Activated T-cell treated with anti-CD3 and anti-CD28 coated beads, Interleukin-2, amount 50 U/mL, for 4 hours (primary cell): ENCODE results near the gene ANAPC16. TPM values are rescaled to one million over a fixed set of nuclear protein-coding genes. Genes with fewer than 3 reads are reported as not detected.
"Not testable (repeated sequence)": the region's sequence is repeated elsewhere in the genome, so short reads cannot be mapped to it uniquely, and the experiment has no call there.

Experiments used
- ATAC-seq, 2 donors: fragments of 200-7000 bp; cut with Tn5 transposase; one replicate each; pipeline ENCODE4 v1.10.0; 2021
- DNase-seq: peaks from one replicate; pipeline ENCODE4 v3.0.0-alpha.2; 2020
- H3K27me3 Mint-ChIP-seq: one replicate; pipeline ENCODE4 v1.8.0; 2021; ENCODE audit warnings: low read depth, mixed read lengths
- H3K36me3 Mint-ChIP-seq: one replicate; pipeline ENCODE4 v1.8.0; 2022; ENCODE audit warnings: mixed read lengths; ENCODE audit not compliant: insufficient read depth
- H3K4me1 Mint-ChIP-seq: one replicate; pipeline ENCODE4 v1.8.0; 2021; ENCODE audit warnings: low read depth, mixed read lengths
- H3K4me3 Mint-ChIP-seq: one replicate; pipeline ENCODE4 v1.8.0; 2021; ENCODE audit warnings: mild to moderate bottlenecking, moderate library complexity, mixed read lengths
- H3K9me3 Mint-ChIP-seq: one replicate; pipeline ENCODE4 v1.8.0; 2021; ENCODE audit warnings: mixed read lengths
- total RNA-seq, 3 donors: library from RNA; stranded (reverse); gene quantifications; one replicate each; pipeline ENCODE4 v1.2.1, GENCODE V29; 2021

Gene ANAPC16
- total RNA-seq, 3 donors from 2014 or later: 83.5 to 86.9 (median 84.3) TPM

- peaks cover 52% of the 10 kb centered on the region for H3K4me1 Mint-ChIP-seq
- not testable (repeated sequence) for H3K27me3 Mint-ChIP-seq, H3K9me3 Mint-ChIP-seq, H3K4me3 Mint-ChIP-seq, DNase-seq, ATAC-seq
- peaks cover 18% of the 10 kb centered on the region for H3K36me3 Mint-ChIP-seq
These were observed 8.4 kb downstream of the ANAPC16 start for GRCh38 chr10:72224191-72224590.

GRCh38 chr10:72226418-72227027 lies 10.7 kb downstream of the ANAPC16 start:
- H3K4me1 Mint-ChIP-seq: peaks cover 51% of the 10 kb centered on the region
- DNase-seq (no peak), ATAC-seq (no peak)
- no peaks in the 10 kb centered on the region for H3K27me3 Mint-ChIP-seq
- H3K4me3 Mint-ChIP-seq: no peak overlapping the region
- H3K36me3 Mint-ChIP-seq: peaks cover 25% of the 10 kb centered on the region
- no peaks in the 10 kb centered on the region for H3K9me3 Mint-ChIP-seq

- DNase-seq (no peak), ATAC-seq (no peak)
- no peak overlapping the region for H3K4me3 Mint-ChIP-seq
- H3K4me1 Mint-ChIP-seq: peaks cover 47% of the 10 kb centered on the region
- H3K27me3 Mint-ChIP-seq: no peaks in the 10 kb centered on the region
- no peaks in the 10 kb centered on the region for H3K9me3 Mint-ChIP-seq
- H3K36me3 Mint-ChIP-seq: peaks cover 26% of the 10 kb centered on the region
These were observed 12.0 kb downstream of the ANAPC16 start for GRCh38 chr10:72227826-72228225.

GRCh38 chr10:72228318-72228751 lies 12.5 kb downstream of the ANAPC16 start:
- ATAC-seq: no peak
- Mint-ChIP-seq H3K36me3 (peaks cover 30% of the 10 kb centered on the region), H3K27me3 (no peaks in the 10 kb centered on the region), H3K4me1 (peaks cover 43% of the 10 kb centered on the region), H3K4me3 (no peak overlapping the region), H3K9me3 (no peaks in the 10 kb centered on the region)
- DNase-seq: no peak

- ATAC-seq: no peak
- DNase-seq: no peak
- no peaks in the 10 kb centered on the region for H3K9me3 Mint-ChIP-seq
- peaks cover 34% of the 10 kb centered on the region for H3K4me1 Mint-ChIP-seq
- no peaks in the 10 kb centered on the region for H3K27me3 Mint-ChIP-seq
- H3K4me3 Mint-ChIP-seq: no peak overlapping the region
- H3K36me3 Mint-ChIP-seq: peaks cover 25% of the 10 kb centered on the region
These were observed 13.7 kb downstream of the ANAPC16 start for GRCh38 chr10:72229261-72230251.

- no peaks in the 10 kb centered on the region for H3K27me3 Mint-ChIP-seq
- ATAC-seq (no peak), DNase-seq (no peak)
- peaks cover 34% of the 10 kb centered on the region for H3K36me3 Mint-ChIP-seq
- no peaks in the 10 kb centered on the region for H3K9me3 Mint-ChIP-seq
- H3K4me1 Mint-ChIP-seq: peaks cover 15% of the 10 kb centered on the region
- no peak overlapping the region for H3K4me3 Mint-ChIP-seq
These were observed 17.8 kb downstream of the ANAPC16 start for GRCh38 chr10:72233621-72234020.

- no peaks in the 10 kb centered on the region for H3K9me3 Mint-ChIP-seq
- ATAC-seq (no peak), DNase-seq (no peak)
- H3K36me3 Mint-ChIP-seq: peaks cover 30% of the 10 kb centered on the region
- no peak overlapping the region for H3K4me3 Mint-ChIP-seq
- H3K27me3 Mint-ChIP-seq: no peaks in the 10 kb centered on the region
- peaks cover 8% of the 10 kb centered on the region for H3K4me1 Mint-ChIP-seq
These were observed 18.8 kb downstream of the ANAPC16 start for GRCh38 chr10:72234560-72235095.

- no peak for ATAC-seq
- no peak overlapping the region for H3K4me3 Mint-ChIP-seq
- H3K36me3 Mint-ChIP-seq: peaks cover 30% of the 10 kb centered on the region
- peaks cover 8% of the 10 kb centered on the region for H3K4me1 Mint-ChIP-seq
- no peaks in the 10 kb centered on the region for H3K27me3 Mint-ChIP-seq
- no peaks in the 10 kb centered on the region for H3K9me3 Mint-ChIP-seq
- no peak for DNase-seq
These were observed 19.9 kb downstream of the ANAPC16 start for GRCh38 chr10:72235544-72236279.

- Mint-ChIP-seq H3K4me1 (peaks cover 29% of the 10 kb centered on the region), H3K4me3 (no peak overlapping the region), H3K27me3 (no peaks in the 10 kb centered on the region), H3K9me3 (no peaks in the 10 kb centered on the region), H3K36me3 (peaks cover 20% of the 10 kb centered on the region)
- DNase-seq: no peak
- ATAC-seq: no peak
These were observed 22.8 kb downstream of the ANAPC16 start for GRCh38 chr10:72238392-72239175.

- peaks cover 37% of the 10 kb centered on the region for H3K4me1 Mint-ChIP-seq
- no peak overlapping the region for H3K4me3 Mint-ChIP-seq
- H3K36me3 Mint-ChIP-seq: peaks cover 20% of the 10 kb centered on the region
- ATAC-seq (no peak), DNase-seq (no peak)
- H3K9me3 Mint-ChIP-seq: no peaks in the 10 kb centered on the region
- H3K27me3 Mint-ChIP-seq: no peaks in the 10 kb centered on the region
These were observed 23.6 kb downstream of the ANAPC16 start for GRCh38 chr10:72239409-72239808.

- Mint-ChIP-seq H3K27me3 (no peaks in the 10 kb centered on the region), H3K36me3 (peaks cover 16% of the 10 kb centered on the region), H3K4me3 (no peak overlapping the region), H3K4me1 (peaks cover 46% of the 10 kb centered on the region), H3K9me3 (no peaks in the 10 kb centered on the region)
- DNase-seq (no peak), ATAC-seq (no peak)
These were observed 24.6 kb downstream of the ANAPC16 start for GRCh38 chr10:72240371-72240770.

- ATAC-seq (no peak), DNase-seq (no peak)
- Mint-ChIP-seq H3K4me1 (peaks cover 58% of the 10 kb centered on the region), H3K36me3 (peaks cover 8% of the 10 kb centered on the region), H3K9me3 (no peaks in the 10 kb centered on the region), H3K4me3 (no peak overlapping the region), H3K27me3 (no peaks in the 10 kb centered on the region)
These were observed 26.0 kb downstream of the ANAPC16 start for GRCh38 chr10:72241691-72242252.

- DNase-seq (no peak), ATAC-seq (no peak)
- no peaks in the 10 kb centered on the region for H3K9me3 Mint-ChIP-seq
- H3K27me3 Mint-ChIP-seq: no peaks in the 10 kb centered on the region
- peaks cover 67% of the 10 kb centered on the region for H3K4me1 Mint-ChIP-seq
- H3K4me3 Mint-ChIP-seq: no peak overlapping the region
- H3K36me3 Mint-ChIP-seq: peaks cover 4% of the 10 kb centered on the region
These were observed 26.9 kb downstream of the ANAPC16 start for GRCh38 chr10:72242675-72243074.
